Fibroblast of pulmonary artery (primary cell): ENCODE data around the gene IAH1.

Experiments used
- DNase-seq: peaks from one replicate; pipeline ENCODE4 v3.0.0-alpha.2; 2010; ENCODE audit warnings: low read depth
- H3K4me3 ChIP-seq: replicated peaks from 2 replicates; pipeline ENCODE4 v1.5.1; 2011; ENCODE audit warnings: low read depth, mild to moderate bottlenecking, control low read depth, low read length, moderate library complexity
- CTCF ChIP-seq: IDR thresholded peaks from 2 replicates; pipeline ENCODE4 v1.5.1; 2011; ENCODE audit warnings: mild to moderate bottlenecking, control low read depth, low read length, inconsistent platforms; ENCODE audit errors: missing control alignments

Gene IAH1

DNA sequence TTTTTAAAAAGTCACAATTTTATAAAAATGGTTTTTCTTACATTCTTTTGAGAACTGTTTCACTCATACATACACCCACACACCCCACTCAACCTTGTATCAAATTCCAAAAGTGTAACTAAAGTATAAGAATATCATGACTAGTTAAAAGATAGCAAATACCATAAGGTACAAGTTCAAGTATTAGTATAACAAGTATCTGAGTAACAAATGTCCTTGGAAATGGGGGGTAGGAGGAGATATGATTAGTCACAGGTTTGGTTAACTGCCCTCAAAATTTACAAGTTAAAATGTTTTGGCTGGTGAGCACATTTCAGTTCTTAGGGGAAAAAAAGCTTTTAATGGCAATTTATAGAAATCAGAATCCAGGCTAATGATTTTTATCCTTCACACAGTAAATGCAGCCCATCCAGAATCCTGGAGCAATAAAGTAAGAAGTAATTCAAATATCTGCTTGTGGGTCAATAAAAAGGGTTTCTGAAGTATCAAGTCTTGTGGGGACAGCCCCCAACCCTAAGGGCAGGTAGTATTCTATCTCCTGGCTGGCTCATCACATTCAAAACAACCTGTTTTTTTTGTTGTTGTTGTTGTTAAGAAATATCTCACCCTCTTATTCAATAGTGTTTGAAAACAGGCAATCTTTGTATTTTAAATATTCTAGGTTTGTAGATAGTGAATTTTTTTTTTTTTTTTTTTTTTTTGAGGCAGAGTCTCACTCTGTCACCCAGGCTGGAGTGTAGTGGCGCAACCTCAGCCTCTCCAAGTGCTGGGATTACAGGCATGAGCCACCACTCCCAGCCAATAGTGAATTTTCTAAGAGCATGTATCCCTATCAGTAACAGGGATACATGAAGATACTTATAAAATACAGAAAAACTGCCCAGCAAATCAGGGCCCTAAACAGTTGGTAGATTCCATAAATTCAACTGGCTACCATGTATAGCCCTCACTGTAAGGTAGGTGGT lies 14.5 kb downstream of the IAH1 start:
- no peak for DNase-seq
- no peak for TF ChIP-seq CTCF
- H3K4me3 ChIP-seq: no peak overlapping the region

GRCh38 chr2:9490789-9491188 lies 16.4 kb downstream of the IAH1 start:
- H3K4me3 ChIP-seq: no peak overlapping the region
- TF ChIP-seq CTCF: no peak
- DNase-seq: no peak

- no peak overlapping the region for H3K4me3 ChIP-seq
- DNase-seq: no peak
- no peak for TF ChIP-seq CTCF
Measured at GRCh38 chr2:9492927-9493326, 18.6 kb downstream of the IAH1 start.

DNA sequence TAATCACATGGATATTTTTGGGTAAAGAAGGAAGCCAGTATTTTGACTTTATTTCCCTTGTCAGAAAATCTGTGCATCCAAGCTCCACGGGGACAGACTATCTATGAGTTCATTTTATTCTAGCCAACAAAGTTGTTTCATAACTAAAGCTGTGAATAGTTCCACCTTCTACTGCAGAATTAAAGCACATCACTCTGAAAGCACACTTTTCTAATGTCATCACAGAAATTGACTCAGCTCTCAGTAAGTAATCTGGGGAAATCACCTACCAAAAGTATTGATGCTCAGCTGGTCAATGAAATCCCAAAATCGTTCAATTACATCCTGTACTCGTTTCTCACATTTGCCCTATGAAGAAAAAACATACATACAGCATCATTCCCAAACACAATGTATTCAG lies 19.1 kb downstream of the IAH1 start:
- TF ChIP-seq CTCF: no peak
- H3K4me3 ChIP-seq: no peak overlapping the region
- no peak for DNase-seq

DNA sequence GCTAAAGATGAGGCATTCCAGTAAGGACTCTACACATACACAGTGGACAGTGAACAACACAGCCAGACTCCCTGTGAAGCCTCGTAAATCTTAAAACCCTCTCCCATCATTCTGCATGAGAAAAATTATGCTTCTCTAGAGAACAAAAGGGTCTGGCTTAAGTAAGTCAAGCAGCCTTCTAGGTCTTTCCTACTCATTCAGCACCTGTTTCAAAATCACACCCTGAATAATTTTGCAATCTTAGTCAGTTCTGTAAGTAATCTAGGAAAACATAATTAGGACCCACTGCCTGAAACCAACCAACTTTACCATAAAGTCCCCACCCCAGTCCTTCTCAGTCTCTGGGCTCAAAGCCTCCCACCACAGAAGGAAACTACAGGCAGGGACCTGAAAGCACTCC lies 19.7 kb downstream of the IAH1 start:
- no peak for DNase-seq
- H3K4me3 ChIP-seq: no peak overlapping the region
- no peak for TF ChIP-seq CTCF

- no peak for DNase-seq
- H3K4me3 ChIP-seq: no peak overlapping the region
- TF ChIP-seq CTCF: no peak
Measured at GRCh38 chr2:9497017-9497416, 22.7 kb downstream of the IAH1 start.

DNA sequence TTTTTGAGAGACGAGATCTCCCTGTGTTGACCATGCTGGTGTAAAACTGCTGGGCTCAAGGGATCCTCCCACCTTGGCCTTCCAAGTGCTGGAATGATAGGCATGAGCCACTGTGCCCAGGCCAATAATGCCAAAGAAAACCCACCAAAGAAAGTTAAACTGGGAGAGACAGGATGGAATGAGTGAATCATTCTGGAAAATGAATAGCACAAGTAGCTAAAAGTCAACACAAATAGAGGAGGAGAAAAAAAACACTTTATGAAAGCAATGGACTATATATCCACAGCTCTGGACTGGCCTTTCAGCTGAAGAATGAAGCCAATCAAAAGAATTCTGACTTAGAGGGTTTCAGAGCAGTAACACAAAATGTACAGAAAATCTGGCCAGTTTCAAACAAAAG lies 23.9 kb downstream of the IAH1 start:
- H3K4me3 ChIP-seq: no peak overlapping the region
- DNase-seq: no peak
- no peak for TF ChIP-seq CTCF
